GM21423 (cell line): ENCODE data around the gene YPEL1.
A peak's percentile ranks its signal among the peaks of the same experiment; 100 is the strongest.
"Not testable (repeated sequence)": the region's sequence is repeated elsewhere in the genome, so short reads cannot be mapped to it uniquely, and the experiment has no call there.

Source experiments
- ATAC-seq: cut with Tn5 transposase; IDR thresholded peaks from one replicate; pipeline ENCODE4 v1.9.1; 2021; ENCODE audit warnings: mild to moderate bottlenecking, moderate library complexity; ENCODE audit not compliant: unreplicated experiment

The YPEL1 gene

GRCh38 chr22:21724496-21724895 lies 11.1 kb downstream of the YPEL1 start:
- not testable (repeated sequence) for ATAC-seq

DNA sequence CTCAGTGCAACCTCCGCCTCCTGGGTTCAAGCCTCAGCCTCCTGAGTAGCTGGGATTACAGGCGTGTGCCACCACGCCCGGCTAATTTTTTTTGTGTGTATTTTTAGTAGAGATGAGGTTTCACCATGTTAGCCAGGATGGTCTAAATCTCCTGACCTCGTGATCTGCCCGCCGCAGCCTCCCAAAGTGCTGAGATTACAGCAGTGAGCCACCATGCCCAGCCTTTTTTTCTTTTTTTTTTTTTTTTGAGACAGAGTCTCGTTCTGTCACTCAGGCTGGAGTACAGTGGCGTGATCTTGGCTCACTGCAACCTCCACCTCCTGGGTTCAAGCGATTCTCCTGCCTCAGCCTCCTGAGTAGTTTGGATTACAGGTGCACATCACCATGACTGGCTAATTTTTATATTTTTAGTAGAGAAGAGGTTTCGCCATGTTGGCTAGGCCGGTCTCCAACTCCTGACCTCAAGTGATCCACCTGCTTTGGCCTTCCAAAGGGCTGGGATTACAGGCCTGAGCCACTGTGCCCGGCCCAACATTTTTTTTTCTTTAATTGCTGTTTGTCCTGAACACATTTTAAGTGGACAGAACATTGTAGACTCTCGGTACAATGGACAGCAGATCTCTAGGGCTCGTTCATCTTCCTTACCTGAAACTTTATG lies 14.3 kb downstream of the YPEL1 start:
- ATAC-seq = not testable (repeated sequence)

- ATAC-seq = not testable (repeated sequence)
These were observed 15.3 kb downstream of the YPEL1 start for GRCh38 chr22:21720191-21720859.

DNA sequence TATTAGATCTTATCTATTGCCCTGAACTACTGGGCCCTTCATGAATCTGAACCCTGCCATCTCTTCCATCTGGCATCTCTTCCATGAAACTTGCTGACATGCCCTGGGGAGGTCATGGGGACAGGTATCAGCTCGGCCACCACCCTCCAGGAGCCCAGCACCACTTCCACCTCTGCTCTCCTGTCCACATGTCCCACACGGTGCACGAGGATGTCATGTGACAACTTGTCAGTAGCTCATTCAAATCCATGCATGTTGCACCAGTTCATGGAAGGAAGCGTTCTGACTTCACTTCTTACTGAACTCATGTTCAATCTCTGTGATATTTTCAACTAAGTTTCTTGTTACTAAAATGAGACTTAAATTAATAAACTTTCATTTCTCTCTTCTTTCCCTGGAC lies 16.6 kb downstream of the YPEL1 start:
- no peak for ATAC-seq

DNA sequence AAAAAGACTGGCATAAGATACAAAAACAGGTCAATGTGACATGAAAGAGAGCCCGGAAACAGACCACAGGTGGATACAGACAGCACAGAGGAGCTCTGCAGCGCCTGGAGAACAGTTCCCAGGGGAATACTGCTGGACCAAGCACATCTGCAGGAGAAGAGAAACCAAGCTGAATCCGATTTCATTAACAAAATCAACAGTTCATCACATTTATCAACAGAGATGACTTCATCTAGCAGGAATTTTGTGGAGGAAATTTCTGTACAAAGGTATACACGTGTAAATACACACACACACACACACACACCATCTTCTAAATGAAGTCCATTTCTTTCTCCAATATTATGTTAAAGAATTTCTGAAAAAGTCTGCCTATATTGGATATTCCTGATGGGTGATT lies 17.1 kb downstream of the YPEL1 start:
- ATAC-seq = no peak

DNA sequence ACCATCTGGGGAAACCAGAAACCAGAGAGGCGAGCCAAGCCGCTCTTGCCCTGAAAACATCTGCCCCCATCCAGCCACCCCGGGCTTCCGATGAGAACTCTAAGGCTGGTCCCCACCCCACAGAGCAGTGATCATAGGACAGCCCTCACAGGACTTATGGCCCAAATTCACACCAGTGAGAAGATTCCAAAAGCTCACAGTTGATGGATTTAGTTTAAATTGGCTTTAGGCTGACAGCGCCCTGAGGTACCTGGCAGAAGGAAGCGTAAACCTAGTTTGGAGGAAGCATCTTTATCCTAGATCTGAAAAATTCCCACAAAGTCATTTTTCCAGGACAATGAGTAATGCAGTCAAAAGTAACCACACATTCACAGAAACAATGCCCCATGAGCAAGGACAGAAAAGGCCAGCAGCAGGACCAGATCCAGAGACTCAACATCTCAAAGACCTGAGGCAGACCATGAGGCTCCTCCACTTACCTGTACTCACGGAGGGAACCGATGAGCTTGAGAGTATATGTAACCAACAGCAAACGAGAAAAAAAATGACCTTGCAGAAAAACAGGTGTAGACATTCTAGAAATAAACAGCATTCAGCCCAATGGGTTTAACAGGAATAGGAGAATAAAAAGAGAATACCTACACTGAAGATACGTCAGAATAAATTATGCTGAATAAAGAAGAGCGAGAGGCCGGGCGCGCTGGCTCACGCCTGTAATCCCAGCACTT lies 19.0 kb downstream of the YPEL1 start:
- ATAC-seq = not testable (repeated sequence)

DNA sequence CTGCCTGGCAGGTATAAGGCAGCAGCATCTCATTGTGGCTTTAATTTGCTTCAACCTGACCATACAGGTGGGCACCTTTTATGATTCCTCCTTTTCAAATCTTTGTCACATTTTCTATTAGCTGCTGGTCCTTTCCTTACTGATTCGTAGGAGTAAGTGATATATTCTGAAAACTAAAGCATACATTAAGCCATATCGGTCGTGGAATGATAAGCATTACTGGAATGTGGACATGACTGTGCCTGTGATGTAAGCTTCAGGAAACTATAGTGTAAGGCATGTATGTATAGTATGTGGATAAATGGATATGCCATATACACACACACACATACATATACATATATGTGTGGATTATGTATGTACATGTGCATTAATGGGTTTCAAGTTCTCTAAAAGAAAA lies 20.8 kb downstream of the YPEL1 start:
- ATAC-seq = no peak

DNA sequence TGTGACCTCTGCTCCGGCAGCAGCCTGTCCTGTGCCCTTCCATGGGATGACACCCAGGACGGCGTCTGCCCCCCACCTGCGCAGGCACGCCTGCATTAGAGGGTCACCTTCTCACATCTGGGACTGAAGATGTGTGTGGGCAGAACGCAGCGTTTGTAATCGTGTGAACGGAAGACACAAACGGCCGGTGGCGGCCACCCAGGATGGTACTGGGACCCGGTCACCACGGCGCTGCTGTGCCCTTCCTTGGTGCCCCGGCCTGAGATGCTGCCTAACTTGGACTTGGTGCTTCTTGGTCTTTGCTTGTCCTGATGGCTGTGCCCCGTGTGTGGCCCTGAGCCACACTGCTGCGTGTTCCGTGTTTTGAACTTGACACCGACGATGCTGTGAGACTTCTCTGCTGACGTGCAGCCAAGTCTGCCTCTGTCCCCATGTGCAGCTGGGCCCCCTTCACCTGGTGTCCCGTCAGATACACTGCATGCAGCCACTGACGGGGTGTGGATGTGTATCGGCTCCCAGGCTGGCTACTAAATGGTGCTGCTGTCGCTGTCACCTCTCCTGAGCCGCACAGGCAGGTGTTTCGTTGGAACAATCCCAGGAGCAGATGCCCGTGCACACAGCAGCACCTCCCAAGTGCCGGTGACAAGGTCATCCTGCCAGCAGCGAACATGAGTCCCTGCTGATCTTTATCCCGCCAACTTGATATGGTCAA lies 21.4 kb downstream of the YPEL1 start:
- ATAC-seq = no peak

DNA sequence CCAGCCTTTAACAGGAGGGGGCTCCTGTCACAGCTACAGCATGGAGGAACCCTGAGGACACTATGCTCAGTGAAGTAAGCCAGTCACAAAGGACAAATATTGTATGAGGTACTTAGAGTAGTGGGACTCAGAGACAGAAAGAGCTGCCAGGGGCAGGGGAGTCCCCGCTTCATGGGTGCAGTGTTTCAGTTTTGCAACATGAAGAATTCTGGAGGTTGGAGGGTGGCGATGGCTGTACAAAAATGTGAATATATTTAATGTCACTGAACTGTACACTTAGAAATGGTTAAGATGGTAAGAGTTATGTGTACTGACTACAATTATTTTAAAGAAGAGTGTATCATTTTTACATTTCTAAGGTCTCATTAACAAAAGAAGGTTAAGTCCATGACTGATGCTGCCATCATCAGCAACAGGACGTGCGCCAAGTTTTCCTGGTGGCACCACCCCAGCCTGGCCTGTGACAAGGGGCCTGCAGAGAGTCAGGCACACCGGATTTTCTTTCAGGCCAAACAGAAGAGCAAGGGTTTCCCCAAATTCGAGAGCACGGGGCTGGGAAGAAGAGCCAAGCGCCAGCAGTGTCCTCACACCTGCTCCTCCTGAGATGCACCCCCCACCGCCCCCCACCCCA lies 22.1 kb downstream of the YPEL1 start:
- peak; percentile 16 for ATAC-seq

- peak; percentile 51 for ATAC-seq
These were observed 22.7 kb downstream of the YPEL1 start for GRCh38 chr22:21712751-21713427.

GRCh38 chr22:21711851-21712250 lies 23.7 kb downstream of the YPEL1 start:
- no peak for ATAC-seq

DNA sequence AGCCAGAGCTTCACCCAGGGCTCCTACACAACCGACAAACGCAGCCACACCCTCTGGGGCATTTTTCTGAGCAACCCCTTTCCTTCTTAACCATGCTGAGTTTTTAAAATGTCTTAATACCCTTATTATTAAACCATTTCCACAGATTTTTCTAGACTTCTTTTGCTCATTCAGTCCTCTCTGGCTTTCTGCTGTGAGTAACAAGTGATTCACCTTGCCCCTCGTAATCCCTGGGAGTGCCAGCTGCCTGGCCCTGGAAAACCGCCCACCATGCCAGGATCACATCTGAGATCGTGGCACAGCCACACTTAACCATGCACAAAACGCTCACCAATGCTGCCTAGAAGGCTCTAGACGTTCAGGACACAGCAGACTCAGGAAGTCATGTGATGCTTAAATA lies 25.4 kb downstream of the YPEL1 start:
- no peak for ATAC-seq

DNA sequence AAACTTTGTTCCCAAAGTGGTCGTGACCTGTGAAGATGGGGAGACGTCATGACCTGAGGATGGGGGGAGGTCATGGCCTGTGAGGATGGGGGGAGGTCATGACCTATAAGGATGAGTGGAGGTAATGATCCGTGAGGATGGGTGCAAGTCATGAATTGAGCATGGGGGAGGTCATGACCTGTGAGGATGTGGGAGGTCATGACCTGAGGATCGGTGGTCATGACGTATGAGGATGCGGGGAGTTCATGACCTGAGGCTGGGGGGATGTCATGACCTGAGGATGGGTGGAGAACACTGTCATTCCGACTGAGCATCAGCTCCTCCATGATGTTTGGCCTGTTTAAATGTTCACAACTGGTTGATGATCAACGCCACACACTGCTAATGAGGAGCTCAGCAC lies 25.9 kb downstream of the YPEL1 start:
- ATAC-seq = no peak

- no peak for ATAC-seq
These were observed 26.6 kb downstream of the YPEL1 start for GRCh38 chr22:21708960-21709359.

DNA sequence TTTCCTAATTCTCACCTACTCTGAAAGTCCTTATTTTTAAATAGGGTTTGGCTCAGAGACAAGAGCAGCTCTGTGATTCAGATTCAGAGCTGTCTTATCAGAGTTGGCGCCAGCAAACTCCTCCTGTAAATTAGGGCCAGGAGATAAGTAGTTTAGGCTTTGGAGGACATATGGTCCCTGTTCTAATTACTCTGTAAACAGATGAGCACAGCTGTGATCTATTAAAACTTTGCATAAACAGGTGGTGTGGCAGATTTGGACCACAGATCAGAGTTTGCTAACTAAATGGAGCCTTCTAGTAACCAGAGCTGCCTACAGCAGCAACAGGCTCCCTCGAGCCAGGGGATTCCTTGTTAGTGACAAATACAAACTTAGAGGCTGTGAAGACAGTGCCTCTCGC lies 27.9 kb downstream of the YPEL1 start:
- no peak for ATAC-seq

- ATAC-seq = no peak
These were observed 31.8 kb downstream of the YPEL1 start for GRCh38 chr22:21703684-21704316.

DNA sequence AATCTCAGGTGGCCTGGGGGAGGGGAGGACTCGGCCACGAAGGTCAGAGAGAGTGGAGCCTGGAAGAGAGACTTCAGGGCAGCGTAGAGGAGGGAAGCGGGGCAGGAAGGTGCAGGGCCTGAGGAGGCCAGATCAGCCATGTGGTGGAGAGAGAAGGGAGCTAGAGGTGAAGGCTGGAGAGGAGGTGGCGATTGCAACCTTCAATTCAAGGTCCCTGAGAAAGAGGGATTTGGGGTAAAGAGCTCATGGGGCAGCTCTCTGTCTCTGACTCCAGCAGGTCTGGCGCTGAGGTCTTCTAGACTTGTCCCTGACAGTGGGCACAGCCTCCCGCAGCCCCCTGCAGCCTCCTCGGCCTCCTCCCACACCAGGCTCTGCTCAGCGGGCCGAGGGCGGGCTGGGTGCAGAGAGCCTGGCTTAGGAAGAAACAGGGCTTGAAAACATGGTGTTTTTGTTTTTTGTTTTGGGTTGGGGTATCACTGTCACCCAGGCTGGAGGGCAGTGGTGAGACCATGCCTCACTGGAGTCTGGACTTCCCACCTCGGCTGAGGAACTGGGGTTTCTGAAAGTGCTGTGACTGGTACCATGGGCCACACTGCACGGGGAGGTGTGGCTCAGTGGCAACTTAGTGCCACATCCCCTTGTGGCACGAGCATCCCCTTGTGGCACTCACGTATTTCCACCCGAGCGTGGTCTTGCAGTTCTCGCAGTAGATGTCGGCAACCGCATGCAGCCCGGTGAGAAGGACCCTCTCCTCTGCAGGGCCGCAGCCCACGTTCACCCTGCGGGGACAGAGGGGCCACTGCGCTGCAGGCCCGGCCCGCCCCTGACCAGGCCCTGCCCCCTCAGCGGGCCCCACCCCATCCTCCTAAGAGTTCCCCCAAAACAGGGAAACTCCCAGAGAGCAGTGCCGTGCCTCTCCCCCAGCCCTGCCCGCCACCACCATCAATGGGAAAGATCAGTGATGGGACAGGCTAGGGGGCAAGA lies 32.6 kb downstream of the YPEL1 start:
- no peak for ATAC-seq

DNA sequence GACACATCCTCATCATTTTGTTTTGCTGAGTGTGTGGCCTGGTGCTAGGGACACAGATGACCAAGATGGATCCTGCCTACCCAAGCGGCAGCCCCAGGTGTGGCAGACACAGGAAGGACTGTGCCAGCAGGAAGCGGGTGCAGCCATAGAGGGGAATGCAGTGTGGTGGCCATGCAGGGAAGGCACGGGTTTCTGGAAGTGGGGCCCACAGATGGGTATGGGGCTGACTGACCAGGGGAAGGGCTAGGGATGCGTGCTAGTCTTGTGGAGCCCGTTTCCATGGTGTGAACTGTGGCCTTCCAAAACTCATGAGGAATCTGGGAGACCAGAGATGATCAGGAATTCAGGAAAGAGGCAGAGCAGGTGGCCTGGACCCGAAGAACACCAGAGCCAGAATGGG lies 33.5 kb downstream of the YPEL1 start:
- ATAC-seq = no peak
